ENCODE results near the gene COL11A2.

COL11A2 gene

GRCh38 chr6:33169291-33170175 is 22.7 kb downstream of the COL11A2 start:
- no peak overlapping the region for H3K4me3 ChIP-seq (ENCODE audit: low read depth, low read length)
- no peak for TF ChIP-seq CTCF (IDR thresholded peaks at IDR 0.05; ENCODE audit: low read depth, low read length)

GRCh38 chr6:33168639-33169038 is 23.6 kb downstream of the COL11A2 start:
- H3K4me3 ChIP-seq (ENCODE audit: low read depth, low read length), result no peak overlapping the region
- no peak for TF ChIP-seq CTCF (IDR thresholded peaks at IDR 0.05; ENCODE audit: low read depth, low read length)

- H3K4me3 ChIP-seq (ENCODE audit: low read depth, low read length), result no peak overlapping the region
- no peak for TF ChIP-seq CTCF (IDR thresholded peaks at IDR 0.05; ENCODE audit: low read depth, low read length)
These were observed 24.0 kb downstream of the COL11A2 start for GRCh38 chr6:33168284-33168601.

GRCh38 chr6:33167374-33168283 is 24.6 kb downstream of the COL11A2 start:
- no peak overlapping the region for H3K4me3 ChIP-seq (ENCODE audit: low read depth, low read length)
- TF ChIP-seq CTCF (IDR thresholded peaks at IDR 0.05; ENCODE audit: low read depth, low read length), result no peak

DNA sequence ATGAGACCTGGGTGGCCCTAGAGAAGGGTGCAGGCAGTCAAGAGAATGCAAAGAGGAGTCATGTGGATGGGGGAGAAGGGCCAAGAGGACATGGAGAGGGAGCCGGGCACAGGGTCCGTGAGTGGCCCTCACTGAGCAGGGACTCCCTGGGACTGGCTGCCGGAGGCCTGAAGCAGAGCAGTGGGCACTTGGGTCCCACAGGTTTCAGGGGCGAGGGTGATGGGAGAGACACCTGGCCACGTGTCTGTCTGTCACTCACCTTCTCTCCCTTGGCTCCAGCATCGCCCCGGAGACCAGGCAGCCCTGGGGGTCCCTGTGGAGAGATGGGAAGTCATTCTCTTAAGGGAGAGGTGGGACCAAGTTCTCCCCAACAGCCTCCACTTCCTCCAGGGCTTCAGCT is 25.5 kb downstream of the COL11A2 start:
- TF ChIP-seq CTCF (IDR thresholded peaks at IDR 0.05; ENCODE audit: low read depth, low read length), result no peak
- H3K4me3 ChIP-seq (ENCODE audit: low read depth, low read length), result no peak overlapping the region

GRCh38 chr6:33166363-33166762 is 25.9 kb downstream of the COL11A2 start:
- no peak overlapping the region for H3K4me3 ChIP-seq (ENCODE audit: low read depth, low read length)
- no peak for TF ChIP-seq CTCF (IDR thresholded peaks at IDR 0.05; ENCODE audit: low read depth, low read length)

All from WI38 (cell line).